ENCODE data around the gene NCOA7. TPM values are rescaled to one million over a fixed set of nuclear protein-coding genes. Genes with fewer than 3 reads are reported as not detected.

NCOA7 gene
- polyA plus RNA-seq, 1 of the 3 experiments (the other 2 are of a cell fraction): 16.3 TPM

DNA sequence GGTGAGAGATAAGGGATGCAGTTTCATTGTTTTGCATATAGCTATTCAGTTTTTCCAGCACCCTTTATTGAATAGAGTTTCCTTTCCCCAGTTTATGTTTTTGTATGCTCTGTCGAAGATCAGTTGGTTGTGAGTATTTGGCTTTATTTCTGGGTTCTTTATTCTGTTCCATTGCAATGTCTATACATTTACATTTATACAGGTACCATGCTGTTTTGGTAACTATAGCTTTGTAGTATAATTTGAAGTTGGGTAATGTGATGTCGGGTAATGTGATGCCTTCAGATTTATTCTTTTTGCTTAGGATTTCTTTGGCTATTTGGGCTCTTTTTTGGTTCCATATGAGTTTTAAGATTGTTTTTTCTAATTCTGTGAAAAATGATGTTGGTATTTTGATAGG, 61.8 kb downstream of the NCOA7 start:
- peaks cover 6% of the 10 kb centered on the region for H3K79me2 ChIP-seq (ENCODE audit: insufficient read depth)
- H4K20me1 ChIP-seq (ENCODE audit: insufficient read depth): no peaks in the 10 kb centered on the region
- TF ChIP-seq, protein P1, sequence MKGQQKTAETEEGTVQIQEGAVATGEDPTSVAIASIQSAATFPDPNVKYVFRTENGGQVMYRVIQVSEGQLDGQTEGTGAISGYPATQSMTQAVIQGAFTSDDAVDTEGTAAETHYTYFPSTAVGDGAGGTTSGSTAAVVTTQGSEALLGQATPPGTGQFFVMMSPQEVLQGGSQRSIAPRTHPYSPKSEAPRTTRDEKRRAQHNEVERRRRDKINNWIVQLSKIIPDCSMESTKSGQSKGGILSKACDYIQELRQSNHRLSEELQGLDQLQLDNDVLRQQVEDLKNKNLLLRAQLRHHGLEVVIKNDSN (IDR thresholded peaks at IDR 0.05; ENCODE audit: borderline replicate concordance, low read depth): no peak
- TF ChIP-seq, protein P2, sequence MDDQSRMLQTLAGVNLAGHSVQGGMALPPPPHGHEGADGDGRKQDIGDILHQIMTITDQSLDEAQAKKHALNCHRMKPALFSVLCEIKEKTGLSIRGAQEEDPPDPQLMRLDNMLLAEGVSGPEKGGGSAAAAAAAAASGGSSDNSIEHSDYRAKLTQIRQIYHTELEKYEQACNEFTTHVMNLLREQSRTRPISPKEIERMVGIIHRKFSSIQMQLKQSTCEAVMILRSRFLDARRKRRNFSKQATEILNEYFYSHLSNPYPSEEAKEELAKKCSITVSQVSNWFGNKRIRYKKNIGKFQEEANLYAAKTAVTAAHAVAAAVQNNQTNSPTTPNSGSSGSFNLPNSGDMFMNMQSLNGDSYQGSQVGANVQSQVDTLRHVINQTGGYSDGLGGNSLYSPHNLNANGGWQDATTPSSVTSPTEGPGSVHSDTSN (IDR thresholded peaks at IDR 0.05): no peak
- no peak for TF ChIP-seq RFX5 (IDR thresholded peaks at IDR 0.05; ENCODE audit: low read length)
- TF ChIP-seq JUND (IDR thresholded peaks at IDR 0.05): no peak
- no peak for TF ChIP-seq TCF12 (IDR thresholded peaks at IDR 0.05)
- TF ChIP-seq, protein P3, sequence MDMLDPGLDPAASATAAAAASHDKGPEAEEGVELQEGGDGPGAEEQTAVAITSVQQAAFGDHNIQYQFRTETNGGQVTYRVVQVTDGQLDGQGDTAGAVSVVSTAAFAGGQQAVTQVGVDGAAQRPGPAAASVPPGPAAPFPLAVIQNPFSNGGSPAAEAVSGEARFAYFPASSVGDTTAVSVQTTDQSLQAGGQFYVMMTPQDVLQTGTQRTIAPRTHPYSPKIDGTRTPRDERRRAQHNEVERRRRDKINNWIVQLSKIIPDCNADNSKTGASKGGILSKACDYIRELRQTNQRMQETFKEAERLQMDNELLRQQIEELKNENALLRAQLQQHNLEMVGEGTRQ (IDR thresholded peaks at IDR 0.05; ENCODE audit: borderline replicate concordance, low read depth, low read length): no peak
- no peak for TF ChIP-seq EZH2phosphoT487 (IDR thresholded peaks at IDR 0.05; ENCODE audit: borderline replicate concordance, low read depth)
- TF ChIP-seq, protein P4, sequence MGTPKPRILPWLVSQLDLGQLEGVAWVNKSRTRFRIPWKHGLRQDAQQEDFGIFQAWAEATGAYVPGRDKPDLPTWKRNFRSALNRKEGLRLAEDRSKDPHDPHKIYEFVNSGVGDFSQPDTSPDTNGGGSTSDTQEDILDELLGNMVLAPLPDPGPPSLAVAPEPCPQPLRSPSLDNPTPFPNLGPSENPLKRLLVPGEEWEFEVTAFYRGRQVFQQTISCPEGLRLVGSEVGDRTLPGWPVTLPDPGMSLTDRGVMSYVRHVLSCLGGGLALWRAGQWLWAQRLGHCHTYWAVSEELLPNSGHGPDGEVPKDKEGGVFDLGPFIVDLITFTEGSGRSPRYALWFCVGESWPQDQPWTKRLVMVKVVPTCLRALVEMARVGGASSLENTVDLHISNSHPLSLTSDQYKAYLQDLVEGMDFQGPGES (IDR thresholded peaks at IDR 0.05; ENCODE audit: low read depth, low read length): no peak
- TF ChIP-seq YY1 (IDR thresholded peaks at IDR 0.05; ENCODE audit: low read depth): no peak
- TF ChIP-seq RXRA (IDR thresholded peaks at IDR 0.05; ENCODE audit: borderline replicate concordance, low read depth): no peak
- no peak for TF ChIP-seq MXI1 (IDR thresholded peaks at IDR 0.05; ENCODE audit: low read depth, low read length)
- TF ChIP-seq CHD2 (IDR thresholded peaks at IDR 0.05; ENCODE audit: low read length, partially characterized antibody): no peak
- TF ChIP-seq POLR2AphosphoS5 (IDR thresholded peaks at IDR 0.05; ENCODE audit: low read depth, low read length): no peak
- TF ChIP-seq FOXJ3 (CRISPR knock-in tag; IDR thresholded peaks at IDR 0.05): no peak
- TF ChIP-seq TAF1 (IDR thresholded peaks at IDR 0.05; ENCODE audit: borderline replicate concordance, low read depth, low read length): no peak
- no peak for TF ChIP-seq FOSL2 (IDR thresholded peaks at IDR 0.05; ENCODE audit: borderline replicate concordance, low read depth)
- TF ChIP-seq SMC3 (IDR thresholded peaks at IDR 0.05; ENCODE audit: low read depth, low read length): no peak
- TF ChIP-seq SIN3A (IDR thresholded peaks at IDR 0.05; ENCODE audit: borderline replicate concordance, low read depth, low read length): no peak
- H3K4me3 ChIP-seq (ENCODE audit: low read depth in 2 of 2, low read length in 1 of 2): no peak overlapping the region
- no peak overlapping the region for H3K27ac ChIP-seq (ENCODE audit: low read depth in 2 of 2, low read length in 1 of 2)
- peaks cover 0 to 5% of the 10 kb centered on the region in 2 experiments for H3K36me3 ChIP-seq (replicated peaks in 1 of 2; ENCODE audit: control insufficient read depth in 1 of 2, insufficient read depth in 2 of 2, low read length in 1 of 2)
- CTCF ChIA-PET: interaction anchor here (0.6 kb wide), 1 partner anchor 16 kb away, joined by 3 read pairs; no protein-coding TSS in a partner anchor
- POLR2A ChIA-PET: no interaction called here
- DNase-seq: no peak
- H3K4me2 ChIP-seq: no peak overlapping the region
- no peak overlapping the region for H2AFZ ChIP-seq (ENCODE audit: low read depth)
- 95% methylated on average over 2 of the region's 2 CpGs for WGBS (ENCODE audit: low lambda C conversion rate)
- no peaks in the 10 kb centered on the region for H3K27me3 ChIP-seq (ENCODE audit: insufficient read depth)
- no peaks in the 10 kb centered on the region for H3F3A ChIP-seq (replicated peaks; ENCODE audit: insufficient read depth)
- H3K9ac ChIP-seq: no peak overlapping the region
- H3K9me2 ChIP-seq: no peaks in the 10 kb centered on the region
- no peaks in the 10 kb centered on the region; a peak in 1 of 4 replicates for H3K4me1 ChIP-seq (ENCODE audit: control insufficient read depth in 1 of 2, insufficient read depth in 2 of 2, low read depth in 1 of 2, low read length in 1 of 2)
- H3K9me3 ChIP-seq: no peaks in the 10 kb centered on the region

Measured in SK-N-SH (cell line).